Prostate gland (tissue), 2 donors: Measurements from ENCODE around the gene ZEB2.

Experiments used
- POLR2A ChIP-seq: fragments of 450-650 bp; IDR thresholded peaks from one replicate; pipeline ENCODE4 v1.6.1; 2016; ENCODE audit warnings: antibody characterized with exemption, mild to moderate bottlenecking
- TF ChIP-seq, protein P1 (sequence below), 4 experiments: fragments of 200-600 bp in 2 of 4; fragments of 450-650 bp in 2 of 4; sonication (generic) in 2 of 4; IDR thresholded peaks; 1 replicate in 3 of 4; 2 replicates in 1 of 4; pipeline ENCODE4 v1.5.1; 2016 to 2019; ENCODE audit warnings: antibody characterized with exemption in 4 of 4, mild to moderate bottlenecking in 2 of 4, moderate library complexity in 2 of 4

DNA sequence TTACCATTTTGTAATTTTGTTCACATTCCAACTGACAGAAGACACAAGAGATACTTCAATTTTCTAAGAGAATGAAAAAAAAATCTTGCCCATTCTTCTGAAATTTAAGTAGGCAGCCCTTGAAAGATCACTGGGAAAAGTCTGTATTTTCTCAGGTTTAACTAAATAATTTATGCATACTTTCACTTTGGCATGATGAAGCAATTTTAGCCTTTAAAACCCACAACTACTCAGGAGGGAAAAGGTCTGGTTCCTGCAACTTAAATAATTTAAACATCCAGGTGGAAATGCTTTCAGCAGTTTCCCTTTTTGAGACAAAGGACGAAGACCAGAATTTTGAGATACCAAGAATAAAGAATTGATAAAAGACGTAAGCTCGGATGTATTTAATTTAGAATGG lies 61.4 kb downstream of the ZEB2 start:
- TF ChIP-seq, protein P1, sequence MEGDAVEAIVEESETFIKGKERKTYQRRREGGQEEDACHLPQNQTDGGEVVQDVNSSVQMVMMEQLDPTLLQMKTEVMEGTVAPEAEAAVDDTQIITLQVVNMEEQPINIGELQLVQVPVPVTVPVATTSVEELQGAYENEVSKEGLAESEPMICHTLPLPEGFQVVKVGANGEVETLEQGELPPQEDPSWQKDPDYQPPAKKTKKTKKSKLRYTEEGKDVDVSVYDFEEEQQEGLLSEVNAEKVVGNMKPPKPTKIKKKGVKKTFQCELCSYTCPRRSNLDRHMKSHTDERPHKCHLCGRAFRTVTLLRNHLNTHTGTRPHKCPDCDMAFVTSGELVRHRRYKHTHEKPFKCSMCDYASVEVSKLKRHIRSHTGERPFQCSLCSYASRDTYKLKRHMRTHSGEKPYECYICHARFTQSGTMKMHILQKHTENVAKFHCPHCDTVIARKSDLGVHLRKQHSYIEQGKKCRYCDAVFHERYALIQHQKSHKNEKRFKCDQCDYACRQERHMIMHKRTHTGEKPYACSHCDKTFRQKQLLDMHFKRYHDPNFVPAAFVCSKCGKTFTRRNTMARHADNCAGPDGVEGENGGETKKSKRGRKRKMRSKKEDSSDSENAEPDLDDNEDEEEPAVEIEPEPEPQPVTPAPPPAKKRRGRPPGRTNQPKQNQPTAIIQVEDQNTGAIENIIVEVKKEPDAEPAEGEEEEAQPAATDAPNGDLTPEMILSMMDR (IDR thresholded peaks at IDR 0.05): no peak
- no peak for TF ChIP-seq POLR2A
